HG02884 (cell line): Measurements from ENCODE around the gene ZNF716.
"Not testable (repeated sequence)": the region's sequence is repeated elsewhere in the genome, so short reads cannot be mapped to it uniquely, and the experiment has no call there.

Source experiments
- ATAC-seq: cut with Tn5 transposase; IDR thresholded peaks from one replicate; pipeline ENCODE4 v1.9.1; 2021; ENCODE audit warnings: mild to moderate bottlenecking, moderate library complexity; ENCODE audit not compliant: unreplicated experiment

Gene ZNF716

DNA sequence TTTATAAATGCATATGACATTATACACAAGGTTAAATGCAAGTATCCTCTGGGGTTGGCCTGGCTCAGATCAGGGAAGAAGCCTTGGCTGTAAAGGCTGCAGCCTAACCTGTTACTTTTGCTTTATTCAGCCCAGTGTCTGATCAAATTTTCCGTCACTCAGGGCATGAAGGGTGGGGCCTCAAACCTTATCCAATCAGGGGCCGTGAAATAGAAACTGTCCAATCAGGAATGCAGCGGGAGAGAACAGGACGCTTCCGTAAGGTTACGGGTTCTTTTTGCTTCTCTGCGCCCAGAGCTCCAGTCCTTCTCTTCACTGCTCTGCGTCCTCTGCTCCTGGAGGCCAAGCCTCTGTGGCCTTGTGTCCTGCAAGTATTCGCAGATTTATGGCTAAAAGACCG, at the start of gene ZNF716:
Gene ZNF716, plus strand, starts transcription at position 274 of the 400 bp plus-strand sequence. Its CDS starts 112 bp downstream, at position 386.
- ATAC-seq, result no peak

DNA sequence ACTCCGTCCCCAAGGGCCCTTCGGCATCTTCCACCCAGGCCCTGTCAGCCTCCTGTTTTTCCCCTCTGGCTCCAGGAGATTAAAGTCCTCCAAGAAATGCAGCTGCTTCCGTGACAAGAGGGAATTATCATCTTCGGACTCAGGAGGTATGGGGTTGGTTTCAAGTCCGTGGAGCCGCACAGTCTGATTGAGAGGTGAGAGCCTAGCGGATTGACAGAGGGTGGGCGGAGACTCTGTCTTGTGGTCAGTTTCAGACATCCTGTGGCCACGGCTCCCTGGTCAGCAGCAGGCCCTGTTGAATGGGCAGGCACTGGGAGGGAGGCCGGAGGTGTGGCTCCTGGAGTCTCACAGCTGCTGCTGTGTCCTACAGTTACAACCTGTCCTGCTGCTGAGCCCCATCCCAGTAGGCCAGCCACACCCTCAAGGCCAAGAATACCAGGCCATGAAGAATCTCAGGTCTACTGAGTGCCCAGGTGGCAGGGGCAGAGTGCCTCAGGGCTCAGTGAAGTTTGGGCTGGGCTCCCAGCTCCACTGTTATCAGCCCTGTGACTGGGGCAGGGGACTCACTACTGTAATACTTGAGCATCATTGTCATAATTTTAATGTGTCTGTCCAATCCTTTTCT, 49.3 kb upstream of the ZNF716 start:
- ATAC-seq, result no peak

DNA sequence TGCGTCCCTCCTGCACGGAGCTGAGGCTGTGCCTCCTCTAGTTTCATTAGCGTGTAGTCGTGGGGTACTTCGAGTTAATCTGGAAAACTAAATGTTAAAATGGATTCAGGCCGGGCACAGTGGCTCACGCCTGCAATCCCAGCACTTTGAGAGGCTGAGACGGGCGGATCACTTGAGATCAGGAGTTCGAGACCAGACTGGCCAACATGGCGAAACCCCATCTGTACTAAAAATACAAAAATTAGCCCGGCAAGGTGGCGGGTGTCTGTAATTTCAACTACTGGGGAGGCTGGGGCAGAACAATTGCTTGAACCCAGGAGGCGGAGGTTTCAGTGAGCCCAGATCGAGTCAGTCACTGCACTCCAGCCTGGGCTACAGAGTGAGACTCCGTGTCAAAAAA, 46.9 kb upstream of the ZNF716 start:
- not testable (repeated sequence) for ATAC-seq

DNA sequence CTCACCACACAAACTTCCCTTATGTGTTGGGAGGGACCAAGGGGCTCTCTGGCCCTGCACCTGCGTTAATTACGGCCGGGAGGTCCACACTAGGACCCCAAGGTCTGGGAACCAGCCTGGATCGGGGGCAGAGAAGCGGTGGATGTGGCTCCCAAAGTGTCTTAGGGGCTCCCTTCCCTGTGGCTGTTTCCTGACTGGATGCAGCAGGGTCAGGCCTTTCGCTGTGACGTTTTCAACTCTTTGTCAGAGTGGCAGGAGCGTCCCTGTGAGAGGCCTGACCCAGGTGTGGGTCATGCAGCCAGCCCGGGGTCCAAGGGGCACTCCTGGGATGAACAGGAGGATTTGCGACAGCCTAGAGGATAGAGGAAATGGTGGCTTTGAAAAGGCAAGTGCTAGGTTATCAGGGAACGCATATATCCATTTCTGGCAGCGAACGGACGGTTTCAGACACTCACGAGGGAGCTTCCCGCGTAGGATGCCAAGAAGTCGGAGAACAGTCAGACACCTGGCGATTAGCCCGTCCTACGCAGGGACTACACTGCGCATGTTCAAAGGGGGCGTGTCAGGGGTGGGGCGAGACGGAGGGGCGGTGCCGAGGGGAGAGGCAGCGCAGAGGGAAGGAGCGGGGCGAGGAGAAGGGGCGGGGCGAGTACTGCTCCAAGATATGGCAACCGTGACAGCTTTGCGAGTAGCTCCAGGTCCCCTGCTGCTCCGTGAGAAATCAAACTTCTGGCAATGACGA, 46.2 kb upstream of the ZNF716 start:
- ATAC-seq, result no peak

DNA sequence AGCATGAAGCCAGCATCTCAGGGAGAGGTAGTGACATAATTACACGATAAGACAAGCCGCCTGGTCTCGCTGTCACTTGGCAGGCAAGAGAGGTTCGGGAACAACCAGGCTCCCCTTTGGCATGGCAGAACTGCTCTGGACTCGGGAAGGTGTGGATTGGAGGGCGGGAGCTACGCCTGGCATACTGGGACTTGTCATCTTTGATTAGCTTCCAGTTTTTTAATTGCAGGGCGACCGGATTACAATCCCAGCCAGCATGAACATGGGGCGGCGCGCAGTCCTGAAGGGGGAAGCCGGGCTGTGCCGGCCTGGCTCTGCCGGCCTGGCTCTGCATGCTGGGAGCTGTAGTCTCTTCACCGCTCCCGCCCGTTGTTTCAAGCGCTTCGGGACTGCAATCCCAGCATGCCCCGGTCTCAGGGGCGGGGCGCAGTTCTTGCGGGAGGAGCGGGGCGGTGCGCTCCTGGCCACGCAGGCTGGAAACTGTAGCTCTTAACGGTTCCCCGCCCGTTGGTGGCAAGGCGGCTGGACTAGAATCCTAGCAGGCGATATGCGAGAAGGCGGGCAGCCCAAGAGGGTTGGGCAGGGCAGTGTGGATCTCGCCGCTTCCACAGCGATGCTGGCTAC, 45.5 kb upstream of the ZNF716 start:
- ATAC-seq, result no peak

DNA sequence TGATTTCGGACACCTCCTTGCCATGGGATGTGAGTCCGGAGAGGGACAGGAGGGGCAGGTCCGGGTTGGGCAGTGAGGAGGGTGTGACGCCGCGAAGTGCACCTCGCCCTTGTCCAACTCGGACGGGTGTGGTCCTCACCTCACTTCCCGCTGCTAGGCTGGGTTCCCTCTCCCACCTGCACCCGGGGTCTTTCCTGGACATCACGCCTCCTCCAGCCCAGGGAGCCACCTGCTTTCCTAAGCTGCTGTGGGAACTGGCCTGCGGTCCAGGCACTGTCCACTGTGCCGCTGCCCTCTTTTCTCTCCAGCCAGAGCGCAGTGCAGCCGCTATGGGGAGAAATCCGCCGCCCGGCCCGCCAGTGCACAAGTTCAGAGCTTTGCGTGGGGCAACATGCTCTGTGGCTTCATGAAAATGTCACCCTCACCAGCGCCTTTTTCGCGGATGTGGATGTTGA, 45.0 kb upstream of the ZNF716 start:
- ATAC-seq, result no peak

DNA sequence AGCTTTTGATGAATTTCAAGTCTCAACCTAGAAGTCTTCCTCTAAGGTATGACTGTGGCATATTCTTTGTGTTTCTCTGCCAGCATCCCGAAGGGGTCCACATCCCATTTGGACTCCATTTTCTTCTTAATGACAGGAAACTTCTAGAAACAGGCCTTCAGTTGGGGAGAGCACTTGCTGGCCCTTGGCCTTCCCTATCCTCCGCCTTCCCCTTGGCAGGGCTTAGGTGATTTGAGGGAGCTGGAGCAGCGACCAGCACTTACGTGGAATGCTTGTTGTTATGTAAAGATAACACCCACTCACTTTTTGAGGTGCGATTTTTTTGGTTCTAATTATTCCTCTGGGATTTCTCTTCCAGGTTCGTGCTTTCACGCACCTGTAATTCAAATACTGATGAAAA, 42.9 kb upstream of the ZNF716 start:
- ATAC-seq, result no peak

DNA sequence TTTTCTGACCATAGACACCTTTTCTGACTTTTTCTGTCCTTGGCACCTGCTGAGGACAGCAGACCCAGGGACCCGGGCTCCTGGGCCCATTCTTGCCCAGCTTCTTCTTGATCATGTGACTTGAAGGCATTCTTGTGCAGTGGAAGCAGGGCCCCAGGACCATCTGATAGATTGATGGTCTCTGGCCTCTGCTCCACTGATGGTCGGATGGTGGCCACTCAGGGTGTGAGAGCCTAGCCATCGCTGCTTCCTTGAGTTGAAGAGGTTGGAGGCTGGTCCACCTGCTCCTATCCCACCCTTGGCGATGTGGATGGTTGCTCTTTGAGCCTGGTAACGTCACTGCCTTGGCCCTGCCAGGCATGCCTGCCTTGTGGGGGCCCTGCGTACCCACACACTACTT, 37.8 kb upstream of the ZNF716 start:
- ATAC-seq, result no peak

DNA sequence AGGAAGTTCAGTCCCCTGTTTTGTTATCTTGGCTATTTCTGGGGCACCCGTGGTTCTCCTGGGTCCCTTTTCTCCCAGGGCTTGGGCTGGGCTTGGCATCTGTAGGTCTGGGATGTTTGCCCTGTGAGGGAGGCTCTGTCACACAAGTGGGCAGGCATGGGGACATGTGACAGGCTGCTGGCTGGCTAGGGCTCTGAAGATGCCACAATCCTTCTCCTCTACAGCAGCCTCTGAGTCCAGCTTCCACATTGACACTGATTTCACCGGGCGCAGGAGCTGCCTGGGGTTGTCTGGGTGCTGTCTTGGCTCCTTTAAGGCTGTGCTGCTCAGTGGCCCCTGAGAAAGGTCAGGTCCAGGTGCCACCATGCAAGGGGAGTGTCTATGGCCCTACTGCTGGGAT, 37.4 kb upstream of the ZNF716 start:
- ATAC-seq, result no peak

DNA sequence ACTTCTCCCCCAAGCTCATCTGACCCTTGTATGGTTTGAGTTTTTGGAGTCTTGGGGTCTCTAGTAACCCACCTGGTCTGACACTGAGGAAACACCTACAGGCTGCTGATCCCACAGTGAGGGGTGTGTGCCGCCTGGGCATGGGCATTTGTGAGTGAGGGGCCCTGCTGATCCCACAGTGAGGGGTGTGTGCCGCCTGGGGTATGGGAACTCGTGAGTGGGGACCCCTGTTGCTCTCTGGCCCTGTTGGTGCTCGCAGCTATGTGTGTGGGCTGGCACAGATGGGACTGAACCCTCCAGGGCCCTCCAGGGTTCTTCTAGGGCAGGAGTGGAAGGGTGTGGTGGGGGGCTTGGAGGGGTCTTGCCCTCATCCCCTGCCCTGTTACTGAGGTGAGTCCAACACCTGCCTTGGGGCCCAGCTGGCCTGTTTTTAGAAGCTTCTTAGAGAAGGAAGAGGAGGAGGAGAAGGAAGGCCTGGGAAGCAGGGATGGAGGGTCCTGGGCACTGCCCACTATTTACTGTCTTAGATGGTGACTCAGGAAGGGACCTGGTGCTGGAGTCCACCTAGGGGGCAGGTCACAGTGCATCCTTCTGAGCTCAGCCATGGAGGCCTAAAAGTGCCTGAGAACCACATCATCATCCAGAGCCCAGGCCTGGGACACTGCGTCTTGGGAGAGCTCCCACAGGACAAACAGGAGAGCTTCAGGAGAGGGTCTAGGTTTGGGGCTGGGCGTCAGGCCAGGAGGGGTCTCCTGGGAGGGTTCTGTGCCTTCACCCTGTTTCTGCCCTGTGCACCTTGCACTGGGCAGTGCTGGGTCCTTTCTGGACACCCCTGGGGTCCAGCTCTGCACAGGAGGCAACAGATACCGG, 36.2 kb upstream of the ZNF716 start:
- no peak for ATAC-seq

DNA sequence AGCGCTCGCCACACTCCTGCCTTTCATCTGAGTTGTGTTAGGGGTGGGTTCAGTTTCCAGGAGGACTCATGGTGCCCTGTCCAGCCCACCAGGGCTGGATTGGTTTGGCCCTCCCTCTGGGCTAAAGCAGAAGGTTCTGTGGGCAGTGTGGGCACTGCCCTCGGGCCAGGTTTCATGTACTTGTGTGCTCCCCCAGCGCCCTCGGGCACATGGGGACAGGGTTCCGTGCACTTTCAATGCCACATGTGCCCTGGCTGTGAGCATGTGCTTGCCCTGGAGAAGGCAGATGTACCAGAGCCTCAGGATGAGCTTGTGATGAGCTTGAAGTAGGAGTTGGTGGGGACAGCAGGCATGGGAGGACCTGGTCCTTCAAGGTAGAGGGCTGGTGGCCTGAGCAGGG, 35.6 kb upstream of the ZNF716 start:
- no peak for ATAC-seq

DNA sequence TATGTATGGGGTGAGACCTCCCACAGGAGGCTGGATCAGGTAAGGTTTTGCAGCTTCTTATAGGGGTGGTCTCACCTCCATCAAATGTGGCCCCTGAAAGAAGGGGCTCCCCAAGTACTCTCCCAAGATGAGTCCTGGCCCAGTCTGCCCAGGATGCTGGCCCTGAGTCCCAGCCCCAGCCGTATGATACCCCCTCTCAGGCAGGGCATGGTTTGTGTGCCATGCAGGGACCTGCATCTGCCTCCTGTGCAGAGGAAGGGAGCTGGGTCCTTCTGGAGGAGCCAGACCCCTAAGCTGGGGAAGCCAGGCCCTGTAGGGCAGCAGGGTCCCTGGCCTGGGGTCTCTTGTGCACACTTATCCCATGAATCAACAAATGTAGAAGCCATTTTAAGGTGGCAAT, 35.1 kb upstream of the ZNF716 start:
- ATAC-seq, result no peak

DNA sequence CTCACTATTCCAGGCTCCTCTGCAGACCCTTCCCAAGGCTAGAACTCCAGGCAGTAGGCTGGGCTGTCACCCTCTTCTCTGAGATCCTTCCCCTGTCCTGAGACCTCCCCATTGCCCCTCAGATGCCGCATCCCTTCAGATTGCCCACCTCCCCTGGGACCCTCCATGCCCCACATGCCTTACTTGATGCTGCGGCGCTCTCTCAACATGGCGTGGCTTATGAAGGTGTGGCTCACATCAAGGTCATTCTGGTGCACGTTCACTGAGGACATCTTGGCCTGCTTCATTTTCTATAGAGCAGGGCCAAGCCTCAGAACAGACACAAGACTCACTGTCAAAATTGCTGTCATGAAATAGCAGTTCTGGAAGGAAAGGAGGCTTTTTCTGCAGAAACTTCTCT, 34.7 kb upstream of the ZNF716 start:
- no peak for ATAC-seq

DNA sequence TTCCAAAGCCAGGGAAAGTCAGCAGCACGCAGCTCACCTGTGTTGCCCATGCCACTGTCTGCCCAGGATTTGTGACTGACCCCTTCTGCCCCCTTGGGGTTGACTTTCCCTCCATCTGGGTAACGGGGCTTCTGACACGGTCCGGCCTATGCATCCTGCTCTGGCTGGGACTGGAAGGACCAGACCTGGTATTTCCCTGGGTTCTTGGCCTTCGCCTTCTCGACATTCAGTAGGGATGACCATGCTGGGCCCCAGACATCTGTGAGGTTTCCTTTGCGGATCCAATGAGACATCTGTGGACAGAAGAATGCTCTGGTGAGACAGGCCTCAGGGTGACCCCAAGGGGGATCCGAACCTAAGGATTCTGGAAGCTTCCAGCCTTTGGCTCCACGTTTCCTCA, 34.2 kb upstream of the ZNF716 start:
- ATAC-seq, result no peak

DNA sequence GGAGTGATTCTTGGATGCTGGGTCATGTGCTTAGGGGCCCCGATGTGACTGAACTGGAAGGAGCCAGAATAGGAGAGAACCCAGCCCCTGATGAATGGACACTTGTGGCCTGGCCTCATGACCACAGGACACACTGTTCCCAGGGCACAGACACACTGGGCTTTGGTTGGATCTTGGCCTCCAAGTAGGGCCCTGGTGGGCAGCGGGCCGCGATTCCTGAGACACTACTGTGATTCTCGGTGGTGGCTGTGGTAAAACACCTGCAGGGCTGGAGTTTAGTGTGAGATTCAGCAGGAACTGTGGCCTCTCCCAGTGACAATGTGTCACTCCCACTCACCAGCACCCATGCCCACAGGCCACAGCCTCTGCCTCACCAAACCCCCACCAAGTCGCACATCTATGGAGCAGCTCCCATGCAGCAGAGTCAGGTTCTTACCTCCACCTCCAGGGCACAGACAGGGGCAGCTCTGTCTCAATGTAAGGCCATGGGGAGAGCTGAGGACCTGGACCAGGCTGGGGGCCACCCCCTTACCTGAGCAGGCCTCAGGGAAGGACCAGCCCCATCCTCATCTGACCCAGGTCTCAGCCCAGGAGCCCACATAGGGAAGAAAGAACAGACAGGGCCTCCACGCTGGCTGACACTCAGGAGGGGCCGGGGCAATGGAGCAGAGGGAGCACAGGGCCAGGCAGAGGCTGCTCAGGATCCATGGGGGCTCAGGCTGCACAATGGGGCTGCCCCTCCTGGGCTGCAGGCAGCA, 33.2 kb upstream of the ZNF716 start:
- no peak for ATAC-seq

DNA sequence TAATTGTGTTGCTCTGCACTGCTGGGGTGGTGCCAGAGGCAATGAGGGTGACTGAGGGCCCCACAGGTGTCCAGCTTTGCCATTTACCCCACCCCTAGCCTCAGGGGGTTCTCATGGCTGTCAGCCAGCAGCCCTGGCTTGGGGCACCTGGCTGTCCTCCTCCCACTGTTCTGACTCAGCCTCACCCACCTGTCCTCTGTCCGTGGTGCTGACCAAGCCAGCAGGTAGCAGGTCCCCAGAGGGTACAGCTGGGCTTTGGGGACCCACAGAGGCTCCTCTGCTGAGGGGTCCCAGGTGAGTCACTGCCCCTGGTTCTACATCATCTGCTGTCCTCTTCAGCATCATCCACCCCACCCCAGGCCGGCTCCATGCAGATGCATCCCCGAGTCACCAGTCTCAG, 32.2 kb upstream of the ZNF716 start:
- no peak for ATAC-seq

DNA sequence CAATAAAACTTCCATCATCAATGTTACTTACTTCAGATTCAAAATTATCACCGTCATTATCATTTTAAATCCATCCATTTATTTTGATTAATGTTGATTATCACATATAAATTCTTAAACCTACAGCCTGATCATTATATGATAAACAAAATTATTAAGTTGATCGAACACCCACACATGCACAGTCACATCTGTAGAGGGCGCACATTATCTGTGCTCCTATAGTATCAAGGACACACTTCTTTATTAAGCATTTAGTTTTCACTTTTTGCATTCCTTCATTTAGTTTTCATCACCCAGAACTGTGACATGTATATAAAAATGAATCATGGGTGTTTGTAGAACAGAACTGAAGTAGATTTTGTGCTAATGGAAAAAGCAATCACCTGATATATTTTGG, 26.2 kb upstream of the ZNF716 start:
- ATAC-seq, result no peak

DNA sequence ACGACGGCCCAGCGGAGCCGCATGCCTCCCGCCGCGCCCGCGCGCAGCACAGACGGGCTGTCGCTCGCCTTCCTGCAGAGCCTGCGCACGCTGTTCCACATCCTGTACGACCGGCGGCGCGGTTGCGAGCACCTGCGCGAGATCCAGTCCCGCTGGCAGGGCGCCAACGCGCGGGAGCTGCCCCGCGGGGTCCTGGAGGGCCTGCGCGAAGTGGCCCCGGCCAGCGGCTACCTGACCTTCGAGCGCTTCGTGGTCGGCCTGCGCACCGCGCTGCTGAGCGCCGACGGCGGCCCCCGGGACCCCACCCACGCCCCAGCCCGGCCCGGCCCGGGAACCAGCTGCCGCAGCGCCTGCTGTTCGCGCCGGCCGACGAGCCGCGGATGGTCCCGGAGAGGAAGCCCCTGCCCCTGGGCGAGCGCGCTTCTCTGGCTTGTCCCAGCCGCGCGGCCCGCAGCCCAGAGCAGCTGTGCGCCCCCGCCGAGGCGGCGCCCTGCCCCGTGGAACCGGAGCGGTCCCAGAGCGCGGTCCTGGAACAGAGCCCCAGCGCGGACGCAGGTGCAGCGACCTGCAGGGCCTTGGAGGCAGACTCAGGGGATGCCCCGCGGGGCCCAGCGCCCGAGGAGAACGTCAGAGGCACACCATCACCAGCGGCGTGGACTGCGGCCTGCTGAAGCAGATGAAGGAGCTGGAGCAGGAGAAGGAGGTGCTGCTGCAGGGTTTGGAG, 25.3 kb upstream of the ZNF716 start:
- no peak for ATAC-seq

DNA sequence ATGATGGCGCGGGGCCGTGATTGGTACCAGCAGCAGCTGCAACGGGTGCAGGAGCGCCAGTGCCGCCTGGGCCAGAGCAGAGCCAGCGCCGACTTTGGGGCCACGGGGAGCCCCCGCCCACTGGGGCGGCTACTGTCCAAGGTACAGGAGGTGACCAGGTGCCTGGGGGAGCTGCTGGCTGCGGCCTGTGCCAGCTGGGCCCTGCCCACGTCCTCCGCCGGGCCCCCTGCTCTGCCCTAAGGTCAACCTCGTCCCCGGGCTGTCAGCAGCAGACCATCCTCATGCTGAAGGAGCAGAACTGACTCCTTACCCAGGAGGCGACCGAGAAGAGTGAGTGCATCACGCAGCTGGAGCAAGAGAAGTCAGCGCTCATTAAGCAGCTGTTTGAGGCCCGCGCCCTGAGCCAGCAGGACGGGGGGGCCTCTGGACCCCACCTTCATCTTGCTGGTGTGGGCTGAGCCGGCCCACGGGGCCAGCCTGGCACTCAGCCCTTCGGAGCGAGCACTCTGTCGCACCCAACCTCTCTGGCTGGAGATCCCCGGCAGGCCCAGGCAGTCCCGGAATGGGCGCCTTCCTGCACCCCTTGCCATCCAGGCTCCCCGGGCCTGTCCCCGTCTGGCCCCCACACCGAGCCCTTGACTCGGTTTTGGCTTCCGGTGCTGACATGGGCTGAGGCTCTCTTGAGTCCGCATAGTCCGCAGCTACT, 24.6 kb upstream of the ZNF716 start:
- ATAC-seq, result no peak
